OCI-LY1 (cell line): ENCODE data around the gene SLC6A8.

ENCODE experiments used
- EZH2 ChIP-seq: fragments of 200-600 bp; sonication (generic), shearing (Covaris generic); IDR thresholded peaks from 2 replicates; pipeline ENCODE4 v1.8.0; 2017; ENCODE audit warnings: borderline replicate concordance, mixed run types, mild to moderate bottlenecking, antibody characterized with exemption, low read length, moderate library complexity, mixed read lengths
- TF ChIP-seq, protein P1 (sequence below): fragments of 200-600 bp; sonication (generic), shearing (Covaris generic); IDR thresholded peaks from 2 replicates; pipeline ENCODE4 v1.5.1; 2017; ENCODE audit warnings: mild to moderate bottlenecking, antibody characterized with exemption, low read length, moderate library complexity, mixed read lengths

DNA sequence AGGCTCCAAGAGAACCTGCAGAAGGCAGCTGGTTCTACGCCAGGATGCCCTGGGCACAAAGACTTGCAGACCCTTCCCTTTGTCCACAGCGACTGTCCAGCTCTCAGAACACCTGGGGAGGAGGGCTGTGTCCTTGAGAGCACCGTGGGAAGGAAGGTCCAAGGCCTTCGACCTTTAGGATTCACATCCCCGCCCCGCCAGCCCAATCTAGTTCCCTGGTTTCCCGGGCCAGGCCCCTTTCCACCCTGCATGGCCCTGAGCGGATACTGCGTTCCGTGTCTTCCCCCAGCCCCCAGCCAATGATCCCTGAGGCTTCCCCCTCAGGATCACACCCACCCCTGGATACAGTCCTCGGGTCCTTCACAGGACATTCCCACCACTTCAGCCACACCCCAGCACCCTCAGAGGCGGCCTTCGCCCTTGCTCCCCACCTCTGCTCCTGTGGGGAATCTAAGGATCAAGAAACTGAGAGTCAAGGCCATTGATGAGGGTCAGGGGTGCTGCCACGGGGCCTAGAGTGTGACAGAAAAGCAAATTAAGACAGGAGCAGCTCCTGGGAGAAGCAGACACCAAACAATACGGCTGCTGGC lies 46.0 kb downstream of the SLC6A8 start:
- TF ChIP-seq, protein P1, sequence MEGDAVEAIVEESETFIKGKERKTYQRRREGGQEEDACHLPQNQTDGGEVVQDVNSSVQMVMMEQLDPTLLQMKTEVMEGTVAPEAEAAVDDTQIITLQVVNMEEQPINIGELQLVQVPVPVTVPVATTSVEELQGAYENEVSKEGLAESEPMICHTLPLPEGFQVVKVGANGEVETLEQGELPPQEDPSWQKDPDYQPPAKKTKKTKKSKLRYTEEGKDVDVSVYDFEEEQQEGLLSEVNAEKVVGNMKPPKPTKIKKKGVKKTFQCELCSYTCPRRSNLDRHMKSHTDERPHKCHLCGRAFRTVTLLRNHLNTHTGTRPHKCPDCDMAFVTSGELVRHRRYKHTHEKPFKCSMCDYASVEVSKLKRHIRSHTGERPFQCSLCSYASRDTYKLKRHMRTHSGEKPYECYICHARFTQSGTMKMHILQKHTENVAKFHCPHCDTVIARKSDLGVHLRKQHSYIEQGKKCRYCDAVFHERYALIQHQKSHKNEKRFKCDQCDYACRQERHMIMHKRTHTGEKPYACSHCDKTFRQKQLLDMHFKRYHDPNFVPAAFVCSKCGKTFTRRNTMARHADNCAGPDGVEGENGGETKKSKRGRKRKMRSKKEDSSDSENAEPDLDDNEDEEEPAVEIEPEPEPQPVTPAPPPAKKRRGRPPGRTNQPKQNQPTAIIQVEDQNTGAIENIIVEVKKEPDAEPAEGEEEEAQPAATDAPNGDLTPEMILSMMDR, result no peak
- no peak for TF ChIP-seq EZH2
